Stimulated activated CD8-positive, alpha-beta memory T cell treated with anti-CD3 and anti-CD28 coated beads, Interleukin-7, amount 100 ng/mL, for 48 hours (primary cell): ENCODE data around the gene CMAS.
"Not testable (repeated sequence)": the region's sequence is repeated elsewhere in the genome, so short reads cannot be mapped to it uniquely, and the experiment has no call there.

Experiments used
- DNase-seq, 2 donors: peaks; one replicate each; pipeline ENCODE4 v3.0.0-alpha.2; 2020; ENCODE audit warnings: low read depth in 1 of 2; ENCODE audit errors: extremely low read depth in 1 of 2

CMAS gene

DNA sequence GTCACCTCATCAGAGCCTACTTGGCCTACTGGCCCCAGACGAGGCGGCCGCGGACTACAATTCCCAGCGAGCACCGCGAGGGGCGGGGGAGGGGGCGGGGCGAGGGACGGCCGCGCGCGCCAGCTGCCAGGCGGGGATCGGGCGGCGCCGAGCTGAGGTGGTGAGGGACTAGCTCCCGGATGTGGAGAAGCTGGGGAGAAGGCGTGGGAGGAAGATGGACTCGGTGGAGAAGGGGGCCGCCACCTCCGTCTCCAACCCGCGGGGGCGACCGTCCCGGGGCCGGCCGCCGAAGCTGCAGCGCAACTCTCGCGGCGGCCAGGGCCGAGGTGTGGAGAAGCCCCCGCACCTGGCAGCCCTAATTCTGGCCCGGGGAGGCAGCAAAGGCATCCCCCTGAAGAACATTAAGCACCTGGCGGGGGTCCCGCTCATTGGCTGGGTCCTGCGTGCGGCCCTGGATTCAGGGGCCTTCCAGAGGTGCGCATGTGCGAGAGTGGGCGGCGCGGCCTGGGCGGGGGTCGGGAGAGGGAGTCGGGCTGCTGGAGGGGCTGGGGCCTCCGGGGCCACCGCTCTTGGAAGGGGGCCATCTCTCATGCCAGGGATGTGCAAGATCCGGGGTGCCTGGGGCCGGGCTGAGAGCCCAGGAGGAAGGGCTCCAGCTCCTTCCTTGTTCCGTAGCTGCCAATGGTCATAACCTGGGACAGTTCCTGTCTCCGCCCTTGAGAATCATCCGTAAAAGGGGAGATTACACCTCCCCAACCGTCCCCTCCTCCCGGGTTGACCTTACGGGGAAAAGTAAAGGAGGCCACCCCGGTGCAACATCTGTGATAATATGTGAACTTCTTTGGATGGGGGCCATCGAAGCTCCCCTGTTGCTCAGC, at the start of gene CMAS:
CMAS (plus strand) TSS at position 129 of the 878 bp plus-strand sequence; CDS start at position 215, 86 bp downstream.
- DNase-seq = peak; percentile 67 to 74

DNA sequence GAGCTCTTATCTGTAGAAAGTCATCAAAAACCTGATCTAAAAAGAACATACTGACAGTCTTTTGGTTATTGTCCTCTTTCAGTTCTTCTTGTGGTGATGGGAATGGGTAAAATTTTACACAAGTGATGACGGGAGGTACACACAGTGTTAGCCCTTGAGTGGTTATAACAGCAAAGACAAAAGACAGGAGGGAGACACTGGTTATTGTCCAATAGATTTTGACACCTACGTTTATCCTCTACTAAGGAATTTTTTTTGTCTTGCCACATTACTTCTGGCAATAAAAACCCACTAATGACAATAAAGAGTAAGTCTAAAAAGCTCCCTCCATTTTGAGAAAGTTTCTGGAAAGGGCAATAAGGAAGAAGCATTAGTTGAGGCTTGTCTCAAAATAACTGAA, 47.7 kb upstream of the CMAS start:
- DNase-seq = no peak

DNA sequence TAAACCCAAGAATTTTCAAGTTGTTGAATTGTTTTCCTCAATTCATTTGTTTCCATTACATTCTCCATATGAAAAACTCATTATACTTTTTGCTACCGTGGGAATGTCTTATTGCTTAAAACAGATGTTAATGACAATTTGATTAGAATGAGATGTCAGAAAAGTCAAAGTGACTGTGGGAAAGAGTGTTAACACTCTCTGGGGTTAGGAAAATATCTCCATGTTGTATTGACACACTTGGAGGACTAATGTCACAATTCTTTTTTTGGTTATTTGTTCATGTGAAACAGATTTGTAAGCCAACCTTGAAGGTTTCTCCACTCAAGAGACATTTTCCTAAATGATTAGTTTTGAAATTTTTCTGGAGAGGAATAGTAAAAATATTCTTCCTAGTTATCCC, 47.2 kb upstream of the CMAS start:
- DNase-seq = no peak

DNA sequence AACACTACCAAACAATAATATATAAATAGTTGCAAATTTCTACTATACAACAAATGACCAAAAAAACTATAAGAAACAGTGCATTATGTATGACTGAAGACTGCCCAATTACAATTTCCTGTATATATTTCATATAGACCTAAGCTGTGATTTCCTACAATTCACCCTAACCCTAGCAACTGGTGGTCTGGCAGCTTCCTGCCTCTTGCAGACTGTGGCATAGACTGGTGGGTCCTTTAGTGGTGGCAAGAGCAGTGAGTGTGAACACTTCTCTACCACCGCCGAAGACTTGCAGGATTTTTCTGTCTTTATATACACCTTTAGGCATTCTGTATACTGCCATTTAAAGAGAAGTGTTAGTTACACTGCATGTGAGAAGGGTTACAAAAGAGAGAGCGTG, 43.6 kb upstream of the CMAS start:
- no peak for DNase-seq

DNA sequence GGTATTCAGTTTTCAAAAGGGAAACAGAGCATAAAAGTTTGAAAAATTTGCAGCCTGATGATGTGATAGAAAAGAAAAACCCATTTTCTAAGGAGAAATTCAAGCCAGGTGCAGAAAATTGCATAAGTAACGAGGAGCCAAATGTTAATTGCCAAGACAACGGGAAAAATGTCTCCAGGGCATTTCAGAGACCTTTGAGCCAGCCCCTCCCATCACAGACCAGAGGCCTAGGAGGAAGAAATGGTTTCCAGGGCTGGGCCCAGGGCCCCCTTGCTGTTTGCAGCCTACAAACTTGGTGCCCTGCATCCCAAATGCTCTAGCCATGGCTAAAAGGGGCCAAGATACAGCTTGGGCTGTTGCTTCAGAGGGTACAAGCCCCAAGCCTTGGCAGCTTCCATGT, 38.2 kb upstream of the CMAS start:
- DNase-seq = not testable (repeated sequence)

DNA sequence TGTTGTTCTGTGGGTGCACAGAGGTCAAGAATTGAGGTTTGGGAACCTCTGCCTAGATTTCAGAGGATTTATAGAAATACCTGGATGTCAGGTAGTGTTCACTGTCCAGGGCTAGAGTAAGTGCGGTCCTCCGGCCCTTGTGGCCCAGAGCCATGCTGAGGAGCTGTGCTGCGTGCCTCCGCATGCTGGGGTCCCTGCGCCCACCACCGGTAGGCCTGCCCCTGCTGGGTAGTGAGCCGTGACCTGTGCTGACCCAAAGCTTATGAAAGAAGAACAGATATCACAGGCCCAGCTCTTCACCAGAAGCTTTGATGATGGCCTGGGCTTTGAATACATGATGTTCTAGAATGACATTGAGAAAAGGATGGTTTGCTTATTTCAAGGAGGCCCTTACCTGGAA, 37.8 kb upstream of the CMAS start:
- no peak for DNase-seq

DNA sequence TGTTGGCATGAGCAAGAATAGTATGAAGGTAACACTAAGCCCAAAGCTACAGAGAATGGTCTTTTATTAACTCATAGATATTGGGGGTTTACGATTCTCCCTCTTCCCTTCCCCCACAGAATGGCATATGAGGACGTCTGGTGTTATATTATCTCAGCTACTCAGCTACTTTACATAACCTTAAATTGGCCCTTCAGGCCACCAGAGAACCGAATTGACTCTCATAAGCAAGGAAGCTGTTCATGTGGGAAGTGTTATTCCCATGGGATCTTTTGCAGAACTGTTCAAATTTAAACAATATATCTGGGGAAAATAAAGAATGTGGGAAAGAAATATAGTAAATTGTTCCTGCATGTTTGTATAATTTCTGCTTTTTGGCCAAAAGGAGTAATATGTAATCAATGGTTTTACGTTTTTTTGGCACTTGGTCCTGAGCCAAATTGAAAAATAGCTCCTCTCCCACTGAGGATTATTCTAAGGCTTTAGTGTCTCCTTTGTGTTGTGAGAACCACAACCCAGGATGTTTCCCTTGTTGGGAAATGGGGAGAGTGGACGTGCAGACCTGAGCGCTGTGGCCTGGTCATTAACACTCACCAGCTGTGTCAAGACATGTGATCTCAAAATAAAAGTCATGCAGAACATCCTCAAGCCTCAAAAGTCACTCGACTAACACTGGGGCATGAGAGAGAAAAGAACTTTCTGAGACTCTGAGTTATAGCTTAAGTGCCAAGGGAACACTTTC, 31.8 kb upstream of the CMAS start:
- DNase-seq = no peak

DNA sequence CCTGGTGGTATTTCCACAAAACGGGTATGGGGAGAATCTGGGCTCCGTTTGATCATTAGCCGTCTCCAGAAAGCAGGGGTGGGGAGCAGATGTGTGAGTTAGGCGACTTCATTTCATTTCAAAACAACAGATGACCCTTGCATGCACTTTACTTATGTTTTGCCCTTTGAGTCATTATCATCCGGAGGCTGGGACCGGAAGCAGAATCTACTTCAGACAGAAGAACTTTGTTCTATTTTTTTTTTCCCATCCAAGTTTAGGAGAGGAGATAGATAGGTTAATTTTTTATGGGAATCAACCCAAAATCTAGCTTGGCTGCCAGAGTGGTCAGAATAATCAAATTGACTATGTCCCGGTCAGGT, 31.3 kb upstream of the CMAS start:
- DNase-seq = no peak

DNA sequence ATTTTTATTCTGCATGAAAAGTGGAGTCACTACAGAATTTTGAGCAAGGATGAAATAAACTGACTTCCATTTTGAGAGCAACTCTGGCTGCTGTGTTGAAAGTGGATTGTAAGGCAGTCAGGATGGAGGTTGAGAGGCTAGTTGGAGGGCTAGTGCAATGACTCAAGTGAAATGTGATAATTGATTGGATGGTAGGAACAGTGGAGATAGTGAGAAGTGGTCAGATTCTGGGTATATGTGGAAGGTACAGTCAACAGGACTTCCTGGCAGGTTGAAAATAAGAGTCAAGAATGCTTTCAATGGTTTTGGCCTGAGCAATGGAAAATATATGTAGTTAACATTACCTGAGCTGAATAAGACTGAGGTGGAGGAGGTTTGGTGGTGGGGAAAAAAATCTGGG, 29.0 kb upstream of the CMAS start:
- DNase-seq = no peak

DNA sequence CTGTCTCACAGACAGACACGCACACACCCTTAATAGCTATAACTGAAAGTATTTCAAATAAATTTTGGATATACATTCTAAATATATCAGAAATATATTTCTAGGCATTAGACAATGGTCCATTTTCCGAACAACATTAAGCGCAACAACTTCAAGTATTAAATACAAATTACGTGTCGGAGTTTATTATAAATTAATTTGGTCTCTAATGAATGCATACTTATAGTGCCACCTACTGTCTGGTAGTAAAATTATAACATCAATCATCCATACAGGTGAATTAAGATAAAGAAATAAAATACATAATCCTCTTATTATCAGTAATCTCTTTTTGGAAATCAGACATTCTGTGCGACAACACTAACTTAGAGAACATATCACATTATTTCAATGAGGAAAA, 27.2 kb upstream of the CMAS start:
- no peak for DNase-seq

DNA sequence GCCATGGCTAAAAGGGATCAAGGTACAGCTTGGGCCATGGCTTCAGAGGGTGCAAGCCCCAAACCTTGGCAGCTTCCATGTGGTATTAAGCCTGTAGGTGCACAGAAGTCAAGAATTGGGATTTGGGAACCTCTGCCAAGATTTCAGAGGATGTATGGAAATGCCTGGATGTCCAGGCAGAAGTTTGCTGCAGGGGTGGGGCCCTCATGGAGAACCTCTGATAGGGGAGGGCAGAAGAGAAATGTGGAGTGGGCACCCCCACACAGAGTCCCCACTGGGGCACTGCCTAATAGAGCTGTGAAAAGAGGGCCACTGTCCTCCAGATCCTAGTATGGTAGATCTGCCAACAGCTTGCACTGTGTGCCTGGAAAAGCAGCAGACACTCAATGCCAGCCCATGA, 22.5 kb upstream of the CMAS start:
- not testable (repeated sequence) for DNase-seq

DNA sequence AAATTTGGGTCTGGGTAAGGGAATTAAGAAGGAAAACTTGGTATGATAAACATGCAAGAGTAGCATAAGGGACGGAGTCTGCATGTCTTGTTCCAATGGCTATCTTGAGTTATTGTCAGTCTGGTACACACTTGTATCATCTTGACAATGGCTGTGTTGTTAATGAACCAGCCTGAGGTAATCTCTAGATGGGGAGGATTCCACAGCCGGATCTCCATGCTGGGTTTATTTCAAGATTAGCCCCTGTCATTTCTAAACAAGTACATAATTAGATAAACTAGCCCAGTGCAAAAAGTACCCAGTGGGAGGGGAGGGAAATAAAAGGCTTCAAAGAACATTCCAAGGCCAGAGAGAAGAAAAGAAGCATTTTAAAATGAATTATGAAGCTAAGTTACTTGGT, 16.5 kb upstream of the CMAS start:
- DNase-seq = no peak

DNA sequence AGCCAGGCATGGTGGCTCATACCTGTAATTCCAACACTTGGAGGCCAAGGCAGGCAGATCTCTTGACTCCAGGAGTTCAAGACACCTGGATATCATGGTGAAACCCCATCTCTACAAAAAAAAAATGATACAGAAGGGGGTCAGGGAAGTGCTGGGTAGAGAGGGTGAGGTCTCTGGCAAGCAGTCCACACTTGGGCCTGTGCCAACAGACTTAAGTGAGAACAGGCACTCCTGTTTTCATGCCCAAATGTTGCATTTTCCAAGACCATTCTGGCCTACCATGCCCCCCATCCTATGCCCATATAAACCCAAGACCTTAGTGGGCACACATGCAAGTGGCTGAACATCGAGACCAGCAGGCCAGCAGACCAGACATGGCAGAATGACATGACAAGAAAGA, 16.0 kb upstream of the CMAS start:
- no peak for DNase-seq

DNA sequence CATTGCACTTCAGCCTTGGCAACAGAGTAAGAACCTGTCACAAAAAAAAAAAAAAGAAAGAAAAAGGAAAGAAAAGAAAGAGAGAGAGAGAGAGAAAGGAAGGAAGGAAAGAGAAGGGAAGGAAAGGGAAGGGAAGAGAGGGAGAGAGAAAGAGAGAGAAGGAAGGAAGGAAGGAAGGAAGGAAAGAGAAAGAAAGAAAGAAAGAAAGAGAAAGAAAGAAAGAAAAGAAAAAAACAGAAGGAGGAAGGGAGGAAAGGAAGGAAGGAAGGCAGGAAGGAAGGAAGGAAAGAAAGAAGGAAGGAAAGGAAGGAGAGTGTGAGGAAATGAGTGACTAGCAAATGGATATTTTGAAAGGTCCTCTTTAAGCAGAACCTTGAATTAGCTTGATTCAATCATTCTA, 13.3 kb upstream of the CMAS start:
- DNase-seq = no peak

DNA sequence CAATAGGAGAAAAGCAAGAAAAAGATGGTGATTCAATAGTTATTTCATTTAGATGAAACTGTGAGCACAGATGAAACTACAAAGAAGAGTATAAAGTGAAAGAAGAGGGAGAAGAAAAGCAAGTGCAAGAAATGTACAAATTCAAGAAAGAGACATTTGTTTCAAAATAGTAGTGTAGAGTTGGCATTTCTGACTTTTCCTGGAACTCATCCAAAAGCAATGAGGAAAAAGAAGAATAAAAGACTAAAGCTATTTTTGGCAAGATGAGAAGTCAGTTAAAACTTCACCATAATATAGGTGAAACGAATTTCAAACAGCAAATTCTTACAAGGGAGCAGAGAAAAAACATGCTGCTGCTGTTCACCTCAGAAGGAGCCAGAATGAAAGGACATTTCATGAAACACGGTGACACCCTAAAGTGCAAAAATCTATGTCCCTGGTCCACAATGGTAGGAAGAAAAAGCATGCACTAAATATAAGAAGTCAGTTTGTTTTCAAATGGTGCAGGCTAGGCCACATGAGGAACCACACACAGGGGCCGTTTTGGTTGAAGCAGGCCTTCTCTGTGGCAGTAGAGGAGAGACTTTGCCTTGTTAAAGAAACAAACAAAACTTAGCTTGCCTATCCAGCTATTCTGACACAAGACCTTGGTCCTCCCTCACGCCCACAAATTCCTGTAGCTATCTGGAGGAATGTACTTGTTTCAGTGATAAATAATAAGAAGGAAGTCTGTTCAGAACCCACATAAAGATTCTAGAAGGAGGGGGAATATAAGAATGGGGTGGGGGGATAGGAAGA, 11.1 kb upstream of the CMAS start:
- DNase-seq = no peak

DNA sequence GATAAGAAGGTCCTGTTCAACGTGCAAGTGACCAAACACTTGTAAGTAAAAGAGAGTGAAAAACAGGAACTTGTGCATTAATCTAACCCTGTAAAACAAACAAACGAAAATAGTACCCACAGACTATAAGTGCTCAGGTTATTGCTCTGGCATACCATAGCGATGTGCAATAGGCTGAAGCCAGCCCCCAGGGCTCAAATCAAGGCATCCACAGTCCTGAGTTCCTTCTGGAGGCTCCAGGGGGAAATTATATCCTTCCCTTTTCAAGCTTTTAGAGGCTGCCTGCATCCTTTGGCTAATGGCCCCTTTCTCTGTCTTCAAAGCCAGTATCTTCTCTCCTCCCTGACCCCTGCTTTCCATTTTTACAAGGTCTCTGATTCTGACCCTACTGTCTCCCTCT, 8.1 kb upstream of the CMAS start:
- no peak for DNase-seq

DNA sequence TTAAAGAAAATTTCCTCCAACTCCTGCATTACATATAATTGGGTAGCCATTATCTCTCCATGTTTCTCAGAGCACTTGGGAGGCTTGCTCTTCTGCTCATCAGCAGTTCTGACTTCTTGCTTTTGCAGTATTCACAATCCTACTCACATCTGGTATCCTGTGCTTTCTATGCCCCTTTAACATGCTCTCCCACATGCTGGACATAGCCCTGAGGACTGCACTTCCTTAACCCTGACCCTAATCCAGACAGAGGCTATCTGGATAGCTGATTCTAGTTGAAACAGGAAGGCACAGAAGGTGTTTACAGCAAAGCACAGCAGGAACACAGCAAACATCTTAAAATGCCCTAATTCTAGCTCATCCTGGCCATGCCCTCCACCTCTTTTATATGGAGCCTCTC, 7.3 kb upstream of the CMAS start:
- no peak for DNase-seq

DNA sequence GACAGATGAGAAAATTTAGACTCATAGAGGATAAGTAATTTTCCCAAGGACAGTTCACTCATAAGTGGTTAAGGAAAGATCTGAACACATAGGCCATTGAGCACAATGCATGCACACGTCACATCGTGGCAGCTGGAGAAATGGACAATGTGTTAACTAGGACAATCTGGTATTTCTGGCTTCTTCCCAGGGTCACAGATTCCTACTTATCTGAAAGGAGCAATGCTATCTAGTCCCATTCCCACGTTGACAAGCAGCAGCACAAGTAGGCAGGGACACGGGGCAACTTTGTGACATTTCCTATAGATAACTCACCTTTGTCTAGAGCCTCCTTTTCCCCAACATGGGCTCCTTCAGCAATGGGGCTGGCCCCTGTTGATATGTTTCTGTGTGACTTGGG, 6.7 kb upstream of the CMAS start:
- no peak for DNase-seq

DNA sequence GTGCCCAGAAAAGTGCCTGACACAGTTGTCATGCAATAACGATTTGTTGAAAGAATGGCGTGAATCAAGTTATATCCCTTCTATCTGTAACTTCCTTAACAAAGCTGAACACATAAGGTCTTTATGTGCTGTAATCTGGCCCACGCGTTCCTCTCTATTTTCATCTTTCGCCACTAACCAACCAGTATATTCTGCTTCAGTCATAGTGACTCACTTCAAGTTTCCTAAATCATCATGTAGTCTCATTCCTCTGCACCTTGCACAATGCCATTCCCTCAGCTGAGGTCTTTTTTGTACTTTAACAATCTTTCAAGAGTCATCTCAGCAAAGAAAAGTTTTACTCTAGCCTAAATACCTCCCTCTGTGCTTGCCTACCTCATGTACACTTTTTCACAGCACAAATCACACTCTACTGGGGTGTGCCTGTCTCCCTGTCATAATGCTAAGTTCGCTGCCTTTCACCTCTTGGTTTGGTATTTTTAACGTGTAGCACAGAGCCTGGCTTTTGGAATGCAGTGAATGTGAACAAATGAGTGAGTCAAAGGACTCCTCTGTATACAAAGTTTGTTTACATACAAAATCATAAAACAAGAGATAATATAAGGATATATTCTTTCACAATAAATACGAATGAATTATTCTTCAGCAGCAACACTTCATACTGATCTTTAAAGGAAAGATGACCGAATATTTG, 2.9 kb upstream of the CMAS start:
- peak in 1 of 2 donors; percentile 5 for DNase-seq

DNA sequence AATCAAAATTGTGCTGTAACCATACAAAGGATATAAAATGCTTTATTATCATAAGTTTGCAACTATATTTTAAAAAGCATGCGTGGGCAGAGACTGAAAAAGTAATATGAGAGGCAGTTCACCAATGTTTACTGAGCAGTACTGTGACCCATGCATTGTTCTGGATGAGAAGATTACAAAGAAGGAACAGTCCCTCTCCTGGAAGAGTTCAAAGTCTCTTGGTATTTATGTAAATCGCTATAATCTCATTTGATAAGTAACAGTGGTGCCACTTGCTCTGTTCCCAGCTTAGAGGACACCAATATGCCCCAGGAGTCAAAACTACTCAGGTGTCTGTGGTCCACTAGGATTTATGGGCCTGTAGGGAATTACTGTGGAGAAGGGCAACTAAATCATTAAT, 2.1 kb upstream of the CMAS start:
- DNase-seq = no peak

DNA sequence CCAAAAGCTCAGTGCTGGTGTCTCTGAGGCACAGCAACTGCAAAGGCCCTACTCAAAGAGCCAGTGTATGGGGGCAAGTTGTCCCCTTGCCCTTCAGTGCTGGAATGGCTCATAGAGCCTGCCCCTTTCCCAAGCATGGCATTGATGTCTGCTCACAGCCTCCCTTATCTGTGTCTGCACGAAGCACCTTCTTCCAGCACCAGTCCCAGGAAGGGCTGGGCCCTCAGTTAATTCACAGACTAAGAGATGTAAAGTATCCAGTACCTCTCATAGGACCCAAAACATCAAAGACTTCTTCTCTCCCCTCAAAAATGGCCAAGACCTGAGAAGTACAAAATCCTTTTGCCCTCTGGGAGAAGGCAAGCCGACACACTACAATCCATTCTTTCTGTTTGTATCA, 1.6 kb upstream of the CMAS start:
- DNase-seq = no peak
